Adrenal gland (tissue), 12 donors: ENCODE data around the gene ARAP2. TPM values are rescaled to one million over a fixed set of nuclear protein-coding genes. Genes with fewer than 3 reads are reported as not detected.

Experiments used
- DNase-seq, 7 donors: peaks; one replicate each; pipeline ENCODE4 v3.0.0-alpha.2; 2019 to 2020
- H3K27ac ChIP-seq, 5 donors: fragments of 200-600 bp; sonication (generic) in 4 of 5; 1 replicate in 3 of 5; 2 replicates in 2 of 5; pipeline versions ENCODE4 v1.5.1 to v1.8.0; 2016 to 2020; ENCODE audit warnings: mild to moderate bottlenecking in 1 of 5
- H3K27me3 ChIP-seq: fragments of 200-600 bp; 2 replicates; pipeline ENCODE4 v1.8.0; 2021
- H3K36me3 ChIP-seq, 2 donors: fragments of 200-600 bp; replicated peaks in 1 of 2; 1 replicate in 1 of 2; 2 replicates in 1 of 2; pipeline versions ENCODE4 v1.5.1 to v1.8.0; 2018 to 2022
- H3K4me1 ChIP-seq, 2 donors: fragments of 200-600 bp; replicated peaks in 1 of 2; 1 replicate in 1 of 2; 2 replicates in 1 of 2; pipeline versions ENCODE4 v1.5.1 to v1.8.0; 2018 to 2021
- H3K4me3 ChIP-seq, 4 donors: fragments of 200-600 bp; sonication (generic) in 3 of 4; one replicate each; pipeline ENCODE4 v1.5.1; 2016 to 2018
- H3K9me3 ChIP-seq, 3 donors: fragments of 200-600 bp; sonication (generic) in 1 of 3; replicated peaks in 1 of 3; 1 replicate in 2 of 3; 2 replicates in 1 of 3; pipeline versions ENCODE4 v1.5.1 to v1.8.0; 2016 to 2021
- CTCF ChIP-seq, 6 experiments: fragments of 450-650 bp in 4 of 6; fragments of 200-600 bp in 2 of 6; sonication (generic) in 1 of 6; IDR thresholded peaks; 1 replicate in 5 of 6; 2 replicates in 1 of 6; pipeline versions ENCODE4 v1.5.1 to v1.8.0; 2016 to 2021; ENCODE audit warnings: antibody characterized with exemption in 6 of 6, mild to moderate bottlenecking in 2 of 6, moderate library complexity in 1 of 6
- POLR2A ChIP-seq, 2 donors: fragments of 450-650 bp; IDR thresholded peaks; one replicate each; pipeline ENCODE4 v1.6.1; 2017; ENCODE audit warnings: antibody characterized with exemption in 2 of 2, mild to moderate bottlenecking in 2 of 2, moderate library complexity in 1 of 2
- WGBS, 4 donors: extraction: QIAGEN DNeasy Blood & Tissue Kit in 2 of 4; methylation state at CpG; one replicate each; pipeline versions ENCODE4 v1.1.5 to v1.1.7; 2013 to 2017; 5-methylcytosine and 5-hydroxymethylcytosine counted together
- intact Hi-C, 2 donors: fragments of 100-400 bp; cut with DNase I; formaldehyde crosslinking; loops; one replicate each; pipeline versions ENCODE4 v1.14.1 to v1.15.0; 2022 to 2023
- polyA plus RNA-seq, 3 donors: library from polyadenylated mRNA; stranded (reverse); fragments of 200-250 nt in 2 of 3; fragments of 350-450 nt in 1 of 3; fragmentation: Illumina TruSeq in 1 of 3; extraction: RNeasy Lipid Tissue Mini Kit (QIAGEN cat#74804) in 1 of 3; gene quantifications; one replicate each; pipeline ENCODE4 v1.2.3, GENCODE V29; 2013 to 2014
- total RNA-seq, 9 donors: library from RNA; depleted of rRNA in 4 of 9; stranded (reverse); fragments of >200 nt in 4 of 9; fragments of 120-200 nt in 1 of 9; fragmentation: NEBNext Ultra II Directional in 1 of 9; extraction: Animal tissue kit (Norgen Biotek cat#: 25700) in 1 of 9; gene quantifications; one replicate each; pipeline versions ENCODE4 v1.1.0 to v1.2.4, GENCODE V29; 2013 to 2023
- donor health status: healthy with polysubstance abuse.
- donor health status: Bipolar disorder and iron deficiency.
- donor health status: DM: yes; HTN: yes; CAD: no.
- donor health status: DM: no; HTN: no; CAD: no.
- donor health status: DM: no; HTN: no; CAD: no.
- donor health status: DM: yes; HTN: yes; CAD: no.

ARAP2 gene
- total and polyA plus RNA-seq, 12 donors = 0.81 to 23.7 (median 4.4) TPM

DNA sequence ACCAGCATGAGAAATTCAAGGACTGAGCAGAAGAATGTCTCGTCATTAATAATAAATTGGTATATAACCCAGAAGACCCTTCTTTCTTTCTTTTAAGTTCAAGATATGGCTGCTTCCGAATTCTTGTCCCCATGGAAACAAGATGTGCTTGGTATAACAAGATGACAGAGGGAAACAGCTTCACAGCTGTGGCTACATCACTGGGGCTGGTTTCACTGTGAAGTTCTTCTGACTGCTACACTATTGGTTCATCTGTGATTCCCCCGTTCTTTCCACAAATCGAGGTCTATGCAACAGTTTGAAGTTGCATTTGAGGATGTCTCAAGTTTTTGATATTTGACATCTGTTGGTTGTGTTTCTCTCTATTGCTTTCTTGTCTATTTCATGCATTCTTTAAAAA, 24.8 kb upstream of the ARAP2 start:
- H3K9me3 ChIP-seq = no peaks in the 10 kb centered on the region
- DNase-seq = no peak
- TF ChIP-seq POLR2A (IDR thresholded peaks at IDR 0.05) (no peak), CTCF (IDR thresholded peaks at IDR 0.05) (no peak)
- H3K27ac ChIP-seq = no peak overlapping the region
- no peaks in the 10 kb centered on the region for H3K4me1 ChIP-seq
- WGBS, 4 donors = 71 to 85% (median 75%) methylated on average over 4 of the region's 4 CpGs
- no peaks in the 10 kb centered on the region for H3K36me3 ChIP-seq
- intact Hi-C loops = no loop called here
- H3K27me3 ChIP-seq = no peaks in the 10 kb centered on the region
- no peak overlapping the region for H3K4me3 ChIP-seq

DNA sequence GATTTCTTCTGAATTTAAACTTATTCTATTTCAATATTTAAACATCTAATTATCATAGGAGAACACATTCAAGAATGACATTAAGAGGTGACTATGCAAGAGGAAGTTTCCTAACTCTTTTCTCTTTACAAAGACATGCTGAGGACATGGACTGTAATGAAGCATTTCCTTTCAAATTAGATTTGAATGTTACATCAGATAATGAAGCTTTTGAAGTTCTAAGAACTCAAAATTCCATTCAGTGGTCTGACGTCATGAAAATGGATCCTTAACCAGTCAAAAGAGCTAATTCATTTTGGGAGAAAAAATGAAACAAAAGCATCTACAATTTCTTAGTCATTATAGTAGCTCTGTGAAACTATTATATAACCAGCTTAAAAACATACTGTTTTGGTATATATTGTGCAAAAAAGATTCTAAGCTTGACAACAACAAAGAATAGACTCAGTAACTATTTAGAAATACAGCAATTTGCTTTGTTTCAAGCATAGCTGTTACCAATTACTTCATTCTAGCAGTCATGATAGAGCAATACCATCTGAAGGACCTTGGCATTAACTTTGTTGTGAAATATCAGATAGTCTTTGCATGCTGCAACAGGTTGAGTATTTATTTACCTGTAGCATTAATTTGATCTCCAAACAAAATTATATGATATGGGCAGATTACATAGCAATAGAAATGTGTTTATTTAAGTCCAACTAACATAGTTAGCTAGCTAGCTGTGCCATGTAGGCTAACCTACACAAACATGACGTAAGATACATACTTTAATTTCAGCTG, 23.4 kb upstream of the ARAP2 start:
- no peak for DNase-seq
- Histone ChIP-seq H3K4me1 (no peaks in the 10 kb centered on the region), H3K27me3 (no peaks in the 10 kb centered on the region), H3K9me3 (no peaks in the 10 kb centered on the region), H3K4me3 (no peak overlapping the region), H3K27ac (no peak overlapping the region), H3K36me3 (no peaks in the 10 kb centered on the region)
- TF ChIP-seq POLR2A (IDR thresholded peaks at IDR 0.05) = no peak
- TF ChIP-seq CTCF (IDR thresholded peaks at IDR 0.05) = no peak
- 47 to 59% (median 54%) methylated on average over 2 of the region's 2 CpGs for WGBS, 4 donors
- intact Hi-C loops = no loop called here

- WGBS, 4 donors = 85 to 91% (median 89%) methylated on average over 2 of the region's 2 CpGs
- Histone ChIP-seq H3K27ac (no peak overlapping the region), H3K9me3 (no peaks in the 10 kb centered on the region), H3K27me3 (no peaks in the 10 kb centered on the region), H3K4me1 (no peaks in the 10 kb centered on the region), H3K36me3 (no peaks in the 10 kb centered on the region), H3K4me3 (no peak overlapping the region)
- TF ChIP-seq CTCF (IDR thresholded peaks at IDR 0.05) = no peak
- no peak for TF ChIP-seq POLR2A (IDR thresholded peaks at IDR 0.05)
- DNase-seq = no peak
- intact Hi-C loops = no loop called here
These were observed 20.0 kb upstream of the ARAP2 start for GRCh38 chr4:36264207-36264826.

DNA sequence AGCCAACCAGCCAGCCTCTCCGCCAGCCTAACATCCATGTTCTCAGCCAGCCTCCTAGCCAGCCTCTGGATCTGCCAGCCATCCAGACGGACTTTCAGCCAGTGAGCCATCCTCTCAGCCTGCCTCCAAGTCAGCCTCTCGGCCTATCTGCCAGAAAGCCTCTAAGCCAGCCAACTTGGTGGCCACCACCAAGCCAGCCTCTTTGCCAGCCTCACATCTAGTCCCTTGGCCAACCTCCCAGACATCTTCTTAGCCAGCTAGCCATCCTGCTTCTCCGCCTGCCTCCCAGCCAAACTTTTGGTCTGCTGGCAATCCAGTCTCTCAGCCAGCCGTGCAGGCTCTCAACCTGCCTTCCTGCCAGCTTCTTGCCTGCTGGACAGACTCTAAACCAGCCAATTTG, 16.4 kb upstream of the ARAP2 start:
- intact Hi-C loops = no loop called here
- H3K27ac ChIP-seq = no peak overlapping the region
- no peaks in the 10 kb centered on the region for H3K9me3 ChIP-seq
- H3K36me3 ChIP-seq = no peaks in the 10 kb centered on the region
- H3K4me3 ChIP-seq = no peak overlapping the region
- DNase-seq = no peak
- TF ChIP-seq POLR2A (IDR thresholded peaks at IDR 0.05) (no peak), CTCF (IDR thresholded peaks at IDR 0.05) (no peak)
- H3K4me1 ChIP-seq = no peaks in the 10 kb centered on the region
- H3K27me3 ChIP-seq = no peaks in the 10 kb centered on the region
- 58 to 73% (median 69%) methylated on average over 4 to 5 of the region's 5 CpGs for WGBS, 4 donors
